GM10248 (cell line): ENCODE results near the gene SLC44A2.
"Not testable (repeated sequence)": the region's sequence is repeated elsewhere in the genome, so short reads cannot be mapped to it uniquely, and the experiment has no call there.

Experiments
- CTCF ChIA-PET: fragments of 300-600 bp; sonication (Branson Sonifier 250); formaldehyde crosslinking; extraction: SDS; loops from one replicate; lab custom pipeline; 2021; ENCODE audit warnings: antibody characterized with exemption; lab: Yijun Ruan, JAX
- POLR2A ChIA-PET: fragments of 350-650 bp; sonication (Branson Sonifier 250); formaldehyde crosslinking; extraction: SDS; loops from one replicate; lab custom pipeline; 2020; ENCODE audit warnings: antibody characterized with exemption; lab: Yijun Ruan, JAX
- DNase-seq: peaks from one replicate; pipeline ENCODE4 v3.0.0; 2012; ENCODE audit errors: extremely low spot score
- TF ChIP-seq, protein P1 (sequence below): IDR thresholded peaks from 2 replicates; pipeline ENCODE4 v1.5.1; 2012; ENCODE audit warnings: mild to moderate bottlenecking, low read depth; ENCODE audit errors: extremely low read depth, missing control alignments, control extremely low read depth

Gene SLC44A2

DNA sequence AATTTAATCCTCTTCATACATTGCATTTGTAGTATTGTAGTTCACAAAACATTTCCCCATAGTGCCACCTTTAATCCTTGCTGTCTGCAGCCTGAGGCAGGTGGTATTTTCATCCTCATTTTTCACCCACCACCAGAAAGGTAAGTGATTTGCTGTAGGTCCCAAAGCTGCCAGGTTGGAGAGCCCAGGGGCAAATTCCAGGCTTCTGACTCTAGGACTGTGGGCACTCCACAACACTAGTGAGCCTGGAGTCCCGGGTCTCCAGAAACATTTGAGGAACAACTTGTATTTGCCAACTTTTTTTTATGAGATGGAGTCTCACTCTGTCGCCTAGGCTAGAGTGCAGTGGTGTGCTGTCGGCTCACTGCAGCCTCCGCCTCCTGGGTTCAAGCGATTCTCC, 35.0 kb downstream of the SLC44A2 start:
- no peak for DNase-seq
- POLR2A ChIA-PET, result interaction anchor here (0.6 kb wide), 1 partner anchor 39 kb away, joined by 3 read pairs; no protein-coding TSS in a partner anchor
- CTCF ChIA-PET, result interaction anchor here (0.9 kb wide), 1 partner anchor 15 kb away, joined by 3 read pairs; no protein-coding TSS in a partner anchor
- TF ChIP-seq, protein P1, sequence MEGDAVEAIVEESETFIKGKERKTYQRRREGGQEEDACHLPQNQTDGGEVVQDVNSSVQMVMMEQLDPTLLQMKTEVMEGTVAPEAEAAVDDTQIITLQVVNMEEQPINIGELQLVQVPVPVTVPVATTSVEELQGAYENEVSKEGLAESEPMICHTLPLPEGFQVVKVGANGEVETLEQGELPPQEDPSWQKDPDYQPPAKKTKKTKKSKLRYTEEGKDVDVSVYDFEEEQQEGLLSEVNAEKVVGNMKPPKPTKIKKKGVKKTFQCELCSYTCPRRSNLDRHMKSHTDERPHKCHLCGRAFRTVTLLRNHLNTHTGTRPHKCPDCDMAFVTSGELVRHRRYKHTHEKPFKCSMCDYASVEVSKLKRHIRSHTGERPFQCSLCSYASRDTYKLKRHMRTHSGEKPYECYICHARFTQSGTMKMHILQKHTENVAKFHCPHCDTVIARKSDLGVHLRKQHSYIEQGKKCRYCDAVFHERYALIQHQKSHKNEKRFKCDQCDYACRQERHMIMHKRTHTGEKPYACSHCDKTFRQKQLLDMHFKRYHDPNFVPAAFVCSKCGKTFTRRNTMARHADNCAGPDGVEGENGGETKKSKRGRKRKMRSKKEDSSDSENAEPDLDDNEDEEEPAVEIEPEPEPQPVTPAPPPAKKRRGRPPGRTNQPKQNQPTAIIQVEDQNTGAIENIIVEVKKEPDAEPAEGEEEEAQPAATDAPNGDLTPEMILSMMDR, result no peak

DNA sequence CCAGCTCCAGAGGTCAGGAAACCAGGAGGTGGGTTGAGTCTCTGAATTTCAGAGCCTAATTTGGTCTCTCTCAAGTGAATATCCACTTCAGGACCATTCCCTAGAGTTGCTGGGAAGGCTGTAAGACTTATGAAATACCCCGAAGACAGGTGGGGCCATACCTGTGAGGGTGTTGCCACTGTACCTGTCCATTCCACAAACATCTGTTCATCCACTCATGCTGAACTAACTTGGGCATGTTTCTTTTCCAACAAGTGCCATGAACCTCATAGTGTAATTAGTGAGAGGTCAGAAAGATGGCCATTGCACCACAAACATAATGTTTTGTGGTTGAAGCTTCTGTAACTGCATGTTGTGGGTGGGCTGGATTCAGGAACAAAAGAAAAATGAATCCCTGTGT, 36.6 kb downstream of the SLC44A2 start:
- TF ChIP-seq, protein P1, result no peak
- CTCF ChIA-PET, result interaction anchor here (0.9 to 1.8 kb wide), 9 partner anchors 11 to 91 kb away, joined by 3 to 6 read pairs (median 3); partner anchors contain the start of gene DNM2
- POLR2A ChIA-PET, result interaction anchor here (0.6 to 2.1 kb wide), 4 partner anchors 9 to 278 kb away, joined by 3 to 9 read pairs (median 4); no protein-coding TSS in a partner anchor
- no peak for DNase-seq

DNA sequence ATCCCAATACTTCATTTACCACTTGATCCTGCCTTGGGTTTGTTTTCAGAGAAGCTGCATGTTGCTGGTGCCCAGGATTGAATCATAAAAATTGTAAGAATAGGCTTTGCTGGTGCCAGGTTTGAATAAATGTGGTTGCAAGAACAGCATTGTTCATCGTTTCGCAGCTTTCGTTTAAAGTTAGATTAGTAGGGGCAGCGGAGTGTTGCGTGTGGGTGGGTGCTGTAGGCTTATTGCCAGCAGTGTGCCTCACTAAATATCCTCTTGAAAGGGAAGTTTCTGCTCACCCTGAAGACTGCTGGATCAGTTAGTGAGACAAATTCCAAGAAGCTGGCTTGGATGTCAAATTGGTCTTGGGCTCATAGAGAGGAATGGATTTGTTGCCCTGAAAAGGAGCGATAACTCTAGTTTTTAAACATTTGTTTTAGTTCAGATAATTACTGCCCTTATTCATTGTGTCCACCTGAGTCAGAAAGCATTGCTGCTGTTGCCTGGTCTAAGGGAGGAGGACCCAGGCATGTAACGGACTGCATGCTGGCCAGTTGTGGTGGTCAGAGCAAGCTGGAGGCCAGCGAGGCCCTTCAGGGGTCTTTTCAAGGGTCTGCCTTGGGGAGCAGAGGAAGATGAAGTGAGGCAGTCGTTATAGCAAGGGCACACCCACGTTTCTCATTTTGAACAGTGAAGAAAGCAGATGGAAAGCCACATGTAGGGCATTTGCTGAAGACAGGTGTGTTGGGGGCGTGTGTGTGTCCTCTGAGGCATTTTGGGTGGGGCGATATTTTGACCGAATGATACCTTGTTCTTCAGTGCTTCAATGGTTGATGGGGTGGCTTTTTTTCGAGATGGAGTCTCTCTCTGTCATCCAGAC, 37.3 kb downstream of the SLC44A2 start:
- TF ChIP-seq, protein P1, result no peak
- POLR2A ChIA-PET, result interaction anchor here (1.4 to 2.1 kb wide), 2 partner anchors 9 to 14 kb away, joined by 3 to 9 read pairs; no protein-coding TSS in a partner anchor
- CTCF ChIA-PET, result interaction anchor here (0.9 to 1.8 kb wide), 9 partner anchors 10 to 91 kb away, joined by 3 to 6 read pairs (median 3); partner anchors contain the start of gene DNM2
- no peak for DNase-seq

DNA sequence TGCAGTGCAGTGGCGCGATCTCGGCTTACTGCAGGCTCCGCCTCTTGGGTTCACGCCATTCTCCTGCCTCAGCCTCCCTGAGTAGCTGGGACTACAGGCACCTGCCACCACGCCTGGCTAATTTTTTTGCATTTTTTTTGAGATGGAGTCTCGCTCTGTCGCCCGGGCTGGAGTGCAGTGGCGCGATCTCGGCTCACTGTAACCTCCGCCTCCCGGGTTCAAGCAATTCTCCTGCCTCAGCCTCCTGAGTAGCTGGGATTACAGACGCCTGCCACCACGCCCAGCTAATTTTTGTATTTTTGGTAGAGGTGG, 37.9 kb downstream of the SLC44A2 start:
- POLR2A ChIA-PET, DNase-seq: not testable (repeated sequence)
- CTCF ChIA-PET, result interaction anchor here (1.2 kb wide), 1 partner anchor 10 kb away, joined by 3 read pairs; no protein-coding TSS in a partner anchor

DNA sequence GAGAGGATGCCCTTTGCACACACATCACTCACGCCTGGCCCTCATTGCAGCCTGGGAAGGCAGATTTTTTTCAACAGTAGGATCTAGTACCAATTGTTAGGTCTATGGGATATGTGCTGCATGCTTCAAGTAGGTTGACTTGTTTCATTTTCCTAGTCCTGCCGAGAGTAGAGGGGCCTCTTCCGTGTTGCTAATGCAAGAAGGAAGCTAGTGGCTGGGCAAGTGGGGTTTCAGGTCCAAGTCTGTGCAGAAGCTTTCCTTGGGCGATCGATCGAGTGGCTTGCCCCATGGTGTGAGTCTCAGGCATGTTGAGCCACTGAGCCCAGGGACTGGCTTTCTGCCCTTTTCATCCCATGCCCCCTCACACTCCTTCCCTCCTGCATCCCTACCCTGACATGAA, 42.5 kb downstream of the SLC44A2 start:
- TF ChIP-seq, protein P1, result no peak
- DNase-seq, result no peak
- CTCF ChIA-PET, result interaction anchor here (1.5 to 2.0 kb wide), 2 partner anchors 23 to 154 kb away, joined by 3 to 5 read pairs; no protein-coding TSS in a partner anchor
- POLR2A ChIA-PET, result interaction anchor here (0.7 kb wide), 1 partner anchor 52 kb away, joined by 5 read pairs; no protein-coding TSS in a partner anchor

DNA sequence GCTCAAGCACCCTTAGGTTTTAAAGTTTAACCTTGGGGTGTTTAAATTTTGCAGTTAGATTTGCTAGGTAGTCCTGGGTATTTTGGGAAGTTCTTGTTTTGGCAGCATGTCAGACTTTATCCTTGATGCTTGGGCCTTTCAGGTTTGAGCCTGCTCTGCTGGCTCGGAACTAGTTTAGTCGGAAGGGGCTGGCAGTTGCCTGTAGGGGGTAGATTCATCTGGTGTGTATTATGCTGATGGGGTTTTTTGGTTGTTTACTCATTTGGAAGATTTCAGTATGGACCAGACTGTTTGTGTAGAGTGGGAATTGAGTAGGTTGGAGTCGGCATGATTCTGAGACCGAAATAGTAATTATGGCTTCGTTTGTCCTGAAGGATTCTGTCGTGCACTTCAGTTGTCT, 43.9 kb downstream of the SLC44A2 start:
- DNase-seq, result no peak
- ChIA-PET POLR2A (interaction anchor here (1.1 kb wide), 1 partner anchor 33 kb away, joined by 5 read pairs; no protein-coding TSS in a partner anchor), CTCF (interaction anchor here (1.2 to 2.0 kb wide), 3 partner anchors 14 to 152 kb away, joined by 3 to 5 read pairs (median 3); no protein-coding TSS in a partner anchor)
- TF ChIP-seq, protein P1, result no peak
